Stimulated activated CD4-positive, alpha-beta T cell treated with anti-CD3 and anti-CD28 coated beads, Interleukin-15, amount 100 ng/mL, for 1 hour (primary cell): Measurements from ENCODE around the gene SLC25A19.
"Not testable (repeated sequence)": the region's sequence is repeated elsewhere in the genome, so short reads cannot be mapped to it uniquely, and the experiment has no call there.

Source experiments
- DNase-seq, 2 donors: peaks; one replicate each; pipeline ENCODE4 v3.0.0-alpha.2; 2020; ENCODE audit warnings: low read depth in 1 of 2, low spot score in 1 of 2

The SLC25A19 gene

GRCh38 chr17:75301502-75302206 is 12.4 kb upstream of the SLC25A19 start:
- DNase-seq = no peak

- DNase-seq = no peak
Measured at GRCh38 chr17:75301049-75301448, 11.8 kb upstream of the SLC25A19 start.

GRCh38 chr17:75300280-75300679 is 11.0 kb upstream of the SLC25A19 start:
- DNase-seq = no peak

GRCh38 chr17:75295201-75296158 is 6.2 kb upstream of the SLC25A19 start:
- no peak for DNase-seq

GRCh38 chr17:75292810-75293448 is 3.7 kb upstream of the SLC25A19 start:
- DNase-seq = not testable (repeated sequence)

- peak; percentile 23 to 50 for DNase-seq
Measured at GRCh38 chr17:75289832-75290337, 652 bp upstream of the SLC25A19 start.

- DNase-seq = peak; percentile 14 to 32
Measured at GRCh38 chr17:75288770-75289114, 491 bp downstream of the SLC25A19 start.

- DNase-seq = no peak
Measured at GRCh38 chr17:75288359-75288758, 874 bp downstream of the SLC25A19 start.

- no peak for DNase-seq
Measured at GRCh38 chr17:75287221-75287620, 2.0 kb downstream of the SLC25A19 start.

GRCh38 chr17:75285123-75285522 is 4.1 kb downstream of the SLC25A19 start:
- DNase-seq = no peak

GRCh38 chr17:75280189-75280588 is 9.0 kb downstream of the SLC25A19 start:
- not testable (repeated sequence) for DNase-seq

GRCh38 chr17:75277664-75278071 is 11.6 kb downstream of the SLC25A19 start:
- no peak for DNase-seq

GRCh38 chr17:75273977-75274708 is 15.1 kb downstream of the SLC25A19 start:
- no peak for DNase-seq

- DNase-seq = no peak
Measured at GRCh38 chr17:75272848-75273184, 16.4 kb downstream of the SLC25A19 start.

GRCh38 chr17:75271955-75272847 is 17.0 kb downstream of the SLC25A19 start:
- no peak for DNase-seq

- peak; percentile 85 to 89 for DNase-seq
Measured at GRCh38 chr17:75271233-75271954, 17.8 kb downstream of the SLC25A19 start.

- DNase-seq = no peak
Measured at GRCh38 chr17:75270966-75271232, 18.3 kb downstream of the SLC25A19 start, which contains the start of gene MIF4GD. Gene MIF4GD (minus strand): TSS chr17:75271231. CDS start chr17:75270195, 1,036 bp downstream.

- peak in 1 of 2 donors; percentile 35 for DNase-seq
Measured at GRCh38 chr17:75270218-75270965, 18.8 kb downstream of the SLC25A19 start.

GRCh38 chr17:75269844-75270217 is 19.4 kb downstream of the SLC25A19 start:
- no peak for DNase-seq
